Breast epithelium (tissue), 3 donors: ENCODE results near the gene NME4.

Experiments
- POLR2A ChIP-seq: fragments of 450-650 bp; IDR thresholded peaks from one replicate; pipeline ENCODE4 v1.6.1; 2016; ENCODE audit warnings: antibody characterized with exemption, mild to moderate bottlenecking, moderate library complexity
- POLR2AphosphoS5 ChIP-seq, 3 donors: sonication (generic); formaldehyde crosslinking; IDR thresholded peaks; one replicate each; pipeline ENCODE4 v1.6.1; 2017; ENCODE audit warnings: antibody characterized with exemption in 3 of 3
- TF ChIP-seq, protein P1 (sequence below), 3 donors: fragments of 450-650 bp; IDR thresholded peaks; one replicate each; pipeline ENCODE4 v1.5.1; 2016 to 2017; ENCODE audit warnings: antibody characterized with exemption in 3 of 3, mild to moderate bottlenecking in 3 of 3, moderate library complexity in 3 of 3

DNA sequence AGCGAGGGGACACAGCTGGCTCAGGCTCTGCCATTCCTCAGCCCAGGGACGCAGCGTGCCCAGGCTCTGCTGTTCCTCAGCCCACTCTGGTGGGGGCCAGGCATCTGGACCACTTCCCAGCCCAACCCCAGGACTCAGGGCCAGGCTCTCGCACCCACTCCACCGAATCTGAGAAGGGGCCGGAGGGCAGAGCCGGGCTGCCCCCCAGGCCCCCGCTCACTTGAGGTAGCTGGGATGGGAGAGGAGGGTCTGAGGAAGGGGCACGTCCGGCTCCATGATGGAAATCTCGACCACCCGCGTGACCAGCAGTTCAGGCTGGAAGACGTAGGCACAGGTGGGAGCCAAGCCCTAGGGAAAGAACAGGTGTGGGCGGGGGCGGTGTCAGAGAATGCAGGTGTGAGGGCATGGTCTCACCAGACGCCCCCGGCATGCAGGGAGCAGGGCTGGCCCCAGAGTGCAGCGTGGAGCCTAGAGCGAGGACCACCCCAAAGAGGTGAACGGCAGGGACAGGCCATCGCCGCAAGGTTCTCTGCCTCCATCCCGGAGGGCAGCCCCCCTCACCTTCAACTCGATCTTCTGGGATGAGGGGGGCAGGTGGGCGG is 20.1 kb upstream of the NME4 start:
- TF ChIP-seq POLR2A (no peak), POLR2AphosphoS5 (IDR thresholded peaks at IDR 0.05) (no peak)
- TF ChIP-seq, protein P1, sequence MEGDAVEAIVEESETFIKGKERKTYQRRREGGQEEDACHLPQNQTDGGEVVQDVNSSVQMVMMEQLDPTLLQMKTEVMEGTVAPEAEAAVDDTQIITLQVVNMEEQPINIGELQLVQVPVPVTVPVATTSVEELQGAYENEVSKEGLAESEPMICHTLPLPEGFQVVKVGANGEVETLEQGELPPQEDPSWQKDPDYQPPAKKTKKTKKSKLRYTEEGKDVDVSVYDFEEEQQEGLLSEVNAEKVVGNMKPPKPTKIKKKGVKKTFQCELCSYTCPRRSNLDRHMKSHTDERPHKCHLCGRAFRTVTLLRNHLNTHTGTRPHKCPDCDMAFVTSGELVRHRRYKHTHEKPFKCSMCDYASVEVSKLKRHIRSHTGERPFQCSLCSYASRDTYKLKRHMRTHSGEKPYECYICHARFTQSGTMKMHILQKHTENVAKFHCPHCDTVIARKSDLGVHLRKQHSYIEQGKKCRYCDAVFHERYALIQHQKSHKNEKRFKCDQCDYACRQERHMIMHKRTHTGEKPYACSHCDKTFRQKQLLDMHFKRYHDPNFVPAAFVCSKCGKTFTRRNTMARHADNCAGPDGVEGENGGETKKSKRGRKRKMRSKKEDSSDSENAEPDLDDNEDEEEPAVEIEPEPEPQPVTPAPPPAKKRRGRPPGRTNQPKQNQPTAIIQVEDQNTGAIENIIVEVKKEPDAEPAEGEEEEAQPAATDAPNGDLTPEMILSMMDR (IDR thresholded peaks at IDR 0.05), result no peak
